ENCODE data around the gene RALGAPA2.

RALGAPA2 gene

GRCh38 chr20:20423117-20423516, 289.3 kb downstream of the RALGAPA2 start:
- DNase-seq = no peak

GRCh38 chr20:20417876-20418676, 294.4 kb downstream of the RALGAPA2 start:
- DNase-seq = no peak

- no peak for DNase-seq
Measured at GRCh38 chr20:20415321-20415720, 297.1 kb downstream of the RALGAPA2 start.

GRCh38 chr20:20414640-20415220, 297.7 kb downstream of the RALGAPA2 start:
- DNase-seq = no peak

- no peak for DNase-seq
Measured at GRCh38 chr20:20413810-20414281, 298.6 kb downstream of the RALGAPA2 start.

- no peak for DNase-seq
Measured at GRCh38 chr20:20412750-20413149, 299.7 kb downstream of the RALGAPA2 start.

GRCh38 chr20:20411836-20412235, 300.6 kb downstream of the RALGAPA2 start:
- DNase-seq = no peak

- DNase-seq = no peak
Measured at GRCh38 chr20:20411402-20411801, 301.0 kb downstream of the RALGAPA2 start.

GRCh38 chr20:20410678-20411077, 301.8 kb downstream of the RALGAPA2 start:
- no peak for DNase-seq

- DNase-seq = no peak
Measured at GRCh38 chr20:20409331-20409730, 303.1 kb downstream of the RALGAPA2 start.

GRCh38 chr20:20407891-20408805, 304.3 kb downstream of the RALGAPA2 start:
- DNase-seq = no peak

- DNase-seq = no peak
Measured at GRCh38 chr20:20406306-20406705, 306.1 kb downstream of the RALGAPA2 start.

- DNase-seq = no peak
Measured at GRCh38 chr20:20405623-20406022, 306.8 kb downstream of the RALGAPA2 start.

- DNase-seq = no peak
Measured at GRCh38 chr20:20404633-20405032, 307.8 kb downstream of the RALGAPA2 start.

GRCh38 chr20:20401991-20402390, 310.5 kb downstream of the RALGAPA2 start:
- no peak for DNase-seq

GRCh38 chr20:20399531-20400500, 312.6 kb downstream of the RALGAPA2 start:
- no peak for DNase-seq

- no peak for DNase-seq
Measured at GRCh38 chr20:20398123-20398522, 314.3 kb downstream of the RALGAPA2 start.

GRCh38 chr20:20396794-20397193, 315.6 kb downstream of the RALGAPA2 start:
- no peak for DNase-seq

- no peak for DNase-seq
Measured at GRCh38 chr20:20395903-20396568, 316.4 kb downstream of the RALGAPA2 start.

GRCh38 chr20:20395087-20395486, 317.4 kb downstream of the RALGAPA2 start:
- no peak for DNase-seq

Measured in activated CD8-positive, alpha-beta memory T cell treated with anti-CD3 and anti-CD28 coated beads, Interleukin-2, amount 50 U/mL, for 48 hours (primary cell).